Measurements from ENCODE around the gene GARNL3. TPM values are rescaled to one million over a fixed set of nuclear protein-coding genes. Genes with fewer than 3 reads are reported as not detected.

GARNL3 gene
- total and polyA plus RNA-seq, 2 donors from 2014 or later, result 2.6 to 10.2 TPM

- Histone ChIP-seq H3K4me1 (ENCODE audit: control insufficient read depth in 2 of 3, insufficient read depth in 2 of 3, low read depth in 1 of 3, low read length in 3 of 3) (no peaks in the 10 kb centered on the region), H3K9me3 (ENCODE audit: control insufficient read depth in 2 of 3, insufficient read depth in 1 of 3, low read length in 3 of 3) (no peaks in the 10 kb centered on the region), H3K36me3 (ENCODE audit: control insufficient read depth in 2 of 3, insufficient read depth in 3 of 3, low read length in 3 of 3) (no peaks in the 10 kb centered on the region), H3K4me3 (ENCODE audit: low read length in 3 of 3) (no peak overlapping the region), H3K27me3 (ENCODE audit: control insufficient read depth, insufficient read depth, low read length) (no peaks in the 10 kb centered on the region), H3K27ac (ENCODE audit: low read depth in 2 of 2, low read length in 2 of 2) (no peak overlapping the region), H3K9ac (ENCODE audit: low read length in 3 of 3) (no peak overlapping the region)
- DNase-seq (no peak), FAIRE-seq (no peak)
- TF ChIP-seq CTCF (IDR thresholded peaks at IDR 0.05; ENCODE audit: borderline replicate concordance, extremely low read depth, insufficient read depth), result no peak
- intact Hi-C loops (cut with DNase I), result no loop called here
Measured at GRCh38 chr9:127278372-127278771, 13.8 kb downstream of the GARNL3 start.

- Histone ChIP-seq H3K27ac (ENCODE audit: low read depth in 2 of 2, low read length in 2 of 2) (no peak overlapping the region), H3K9me3 (ENCODE audit: control insufficient read depth in 2 of 3, insufficient read depth in 1 of 3, low read length in 3 of 3) (no peaks in the 10 kb centered on the region), H3K4me3 (ENCODE audit: low read length in 3 of 3) (no peak overlapping the region), H3K4me1 (ENCODE audit: control insufficient read depth in 2 of 3, insufficient read depth in 2 of 3, low read depth in 1 of 3, low read length in 3 of 3) (no peaks in the 10 kb centered on the region), H3K27me3 (ENCODE audit: control insufficient read depth, insufficient read depth, low read length) (no peaks in the 10 kb centered on the region), H3K9ac (ENCODE audit: low read length in 3 of 3) (no peak overlapping the region), H3K36me3 (ENCODE audit: control insufficient read depth in 2 of 3, insufficient read depth in 3 of 3, low read length in 3 of 3) (no peaks in the 10 kb centered on the region)
- DNase-seq, result no peak
- TF ChIP-seq CTCF (IDR thresholded peaks at IDR 0.05; ENCODE audit: borderline replicate concordance, extremely low read depth, insufficient read depth), result no peak
- no peak for FAIRE-seq
- intact Hi-C loops (cut with DNase I), result no loop called here
Measured at GRCh38 chr9:127279717-127280285, 15.2 kb downstream of the GARNL3 start.

GRCh38 chr9:127280880-127281660, 16.5 kb downstream of the GARNL3 start:
- Histone ChIP-seq H3K4me1 (ENCODE audit: control insufficient read depth in 2 of 3, insufficient read depth in 2 of 3, low read depth in 1 of 3, low read length in 3 of 3) (no peaks in the 10 kb centered on the region), H3K27me3 (ENCODE audit: control insufficient read depth, insufficient read depth, low read length) (no peaks in the 10 kb centered on the region), H3K9me3 (ENCODE audit: control insufficient read depth in 2 of 3, insufficient read depth in 1 of 3, low read length in 3 of 3) (no peaks in the 10 kb centered on the region), H3K36me3 (ENCODE audit: control insufficient read depth in 2 of 3, insufficient read depth in 3 of 3, low read length in 3 of 3) (no peaks in the 10 kb centered on the region), H3K4me3 (ENCODE audit: low read length in 3 of 3) (no peak overlapping the region), H3K9ac (ENCODE audit: low read length in 3 of 3) (no peak overlapping the region), H3K27ac (ENCODE audit: low read depth in 2 of 2, low read length in 2 of 2) (no peak overlapping the region)
- FAIRE-seq, result no peak
- intact Hi-C loops (cut with DNase I), result no loop called here
- no peak for DNase-seq
- no peak for TF ChIP-seq CTCF (IDR thresholded peaks at IDR 0.05; ENCODE audit: borderline replicate concordance, extremely low read depth, insufficient read depth)
